NCI-H2081 treated with DMSO at 0.1 percent for 48 hours (cell line): ENCODE measurements around the gene RSRC2.
A peak's percentile ranks its signal among the peaks of the same experiment; 100 is the strongest.
"Not testable (repeated sequence)": the region's sequence is repeated elsewhere in the genome, so short reads cannot be mapped to it uniquely, and the experiment has no call there.

Experiments used
- DNase-seq: peaks from one replicate; lab custom pipeline; 2025; lab: John Stamatoyannopoulos, UW

The RSRC2 gene

DNA sequence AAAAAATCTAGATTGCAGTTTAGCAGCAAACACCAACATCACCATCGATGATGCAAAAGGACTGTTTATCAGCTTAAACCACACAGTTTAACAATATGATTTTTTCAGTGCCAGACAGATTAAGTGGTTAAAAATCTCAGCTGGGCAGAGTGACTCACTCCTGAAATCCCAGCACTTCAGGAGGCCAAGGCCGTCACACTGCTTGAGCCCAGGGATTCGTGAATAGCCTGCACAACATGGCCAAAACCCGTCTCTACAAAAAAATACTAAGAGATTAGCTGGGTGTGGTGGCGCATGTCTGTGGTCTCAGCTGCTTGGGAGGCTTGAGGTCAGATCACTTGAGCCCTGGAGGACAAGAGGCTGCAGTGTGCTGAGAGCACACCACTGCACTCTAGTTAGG is 8.9 kb downstream of the RSRC2 start:
- no peak for DNase-seq

DNA sequence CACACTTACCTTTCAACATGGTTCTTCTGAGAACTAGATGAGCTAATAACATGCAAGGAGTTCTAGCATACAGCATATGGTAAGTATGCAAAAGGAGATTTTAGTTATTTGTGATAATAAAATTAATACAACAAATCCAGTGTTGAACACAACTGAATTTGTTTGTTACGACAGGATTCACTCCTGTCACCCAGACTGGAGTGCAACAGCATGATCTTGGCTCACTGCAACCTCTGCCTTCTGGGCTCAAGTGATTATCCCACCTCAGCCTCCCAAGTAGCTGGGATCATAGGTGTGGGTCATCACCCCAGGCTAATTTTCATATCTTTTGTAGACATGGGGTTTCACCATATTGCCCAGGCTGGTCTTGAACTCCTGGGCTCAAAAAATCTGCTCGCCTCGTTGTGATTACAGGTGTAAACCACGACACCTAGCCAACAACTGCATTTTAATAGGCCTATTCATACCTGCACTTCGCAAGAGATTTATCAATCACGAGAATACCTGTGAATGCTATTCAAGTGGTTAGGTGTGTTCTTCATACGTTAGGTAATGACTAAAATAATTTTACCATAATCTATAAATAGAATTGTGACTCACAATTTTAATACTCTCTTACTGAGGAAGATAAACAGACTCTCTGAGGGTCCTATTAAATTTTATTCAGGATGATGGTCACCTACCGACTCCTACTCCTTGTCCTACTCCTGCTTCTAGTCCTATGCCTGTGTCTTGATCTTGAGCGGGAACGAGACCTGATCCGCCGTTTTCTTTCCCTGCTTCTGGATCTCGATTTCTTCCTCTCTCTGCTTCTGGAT is 10.0 kb downstream of the RSRC2 start:
- DNase-seq = no peak

DNA sequence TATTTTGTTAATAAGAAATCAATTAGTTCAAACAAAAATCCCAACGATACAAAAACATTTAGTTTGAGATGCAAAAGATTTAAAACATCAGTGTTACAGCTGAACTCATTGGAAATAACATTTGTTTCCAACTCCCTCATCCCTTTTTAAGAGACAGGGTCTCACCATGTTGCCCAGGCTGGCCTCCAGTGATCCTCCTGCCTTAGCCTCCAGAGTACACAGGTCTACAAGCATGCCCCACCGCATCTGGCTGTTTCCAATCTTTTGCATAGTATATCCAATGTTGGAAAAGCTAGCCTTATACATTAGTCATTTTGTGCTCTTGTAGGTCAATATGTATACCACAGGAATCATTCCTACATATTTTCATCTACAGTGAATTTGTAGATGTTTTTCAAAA is 11.5 kb downstream of the RSRC2 start:
- DNase-seq = no peak

DNA sequence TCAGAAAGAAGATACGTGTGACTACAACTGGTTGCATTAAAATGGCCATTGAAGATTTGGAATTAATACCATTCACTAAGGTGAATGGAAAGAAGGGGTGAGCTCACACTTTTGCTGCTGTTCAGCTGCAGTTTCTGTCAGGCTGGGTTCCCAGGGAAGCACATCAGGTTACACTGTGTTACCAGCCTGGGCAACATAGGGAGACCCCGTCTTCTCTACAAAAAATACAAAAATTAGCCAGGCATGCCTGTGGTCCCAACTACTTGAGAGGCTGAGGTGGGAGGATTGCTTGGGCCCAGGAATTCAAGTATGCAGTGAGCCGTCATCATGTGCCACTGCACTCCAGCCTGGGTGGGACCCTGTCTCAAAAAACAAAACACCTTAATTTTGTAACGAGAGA is 13.1 kb downstream of the RSRC2 start:
- DNase-seq = no peak

DNA sequence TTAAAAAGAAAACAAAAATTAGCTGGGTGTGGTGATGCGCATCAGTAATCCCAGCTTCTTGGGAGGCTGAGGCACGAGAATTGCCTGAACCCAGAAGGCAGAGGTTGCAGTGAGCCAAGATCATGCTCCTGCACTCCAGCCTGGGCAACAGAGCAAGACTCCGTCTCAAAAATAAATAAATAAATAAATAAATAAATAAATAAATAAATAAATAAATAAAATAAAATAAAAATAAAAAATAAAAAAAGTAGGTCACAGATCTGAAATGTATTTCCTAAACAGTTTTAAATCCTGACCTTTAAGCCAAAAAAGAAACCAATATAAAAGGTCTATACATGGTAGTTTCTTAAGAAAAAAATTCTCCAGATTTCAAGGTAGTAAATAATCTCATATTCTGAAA is 13.7 kb downstream of the RSRC2 start:
- not testable (repeated sequence) for DNase-seq

DNA sequence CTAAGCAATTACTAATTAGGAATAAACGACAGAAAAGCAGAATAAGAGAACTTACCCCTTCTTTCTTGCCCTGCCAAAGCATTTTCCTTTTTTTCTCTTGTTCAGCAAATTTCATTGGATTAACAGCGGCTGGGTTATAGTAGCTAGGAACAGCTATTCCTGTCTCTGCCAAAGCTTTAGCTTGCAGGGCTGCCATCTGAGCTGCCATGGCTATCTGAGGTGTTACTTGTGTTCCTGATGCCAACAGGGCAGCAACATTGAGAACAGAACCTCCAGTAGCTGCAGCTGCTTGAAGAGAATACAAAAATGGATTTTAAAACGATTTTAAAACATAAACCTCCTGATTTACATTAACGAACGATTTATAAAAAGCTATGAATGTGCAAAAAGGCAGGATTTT is 18.6 kb downstream of the RSRC2 start:
- DNase-seq = no peak

DNA sequence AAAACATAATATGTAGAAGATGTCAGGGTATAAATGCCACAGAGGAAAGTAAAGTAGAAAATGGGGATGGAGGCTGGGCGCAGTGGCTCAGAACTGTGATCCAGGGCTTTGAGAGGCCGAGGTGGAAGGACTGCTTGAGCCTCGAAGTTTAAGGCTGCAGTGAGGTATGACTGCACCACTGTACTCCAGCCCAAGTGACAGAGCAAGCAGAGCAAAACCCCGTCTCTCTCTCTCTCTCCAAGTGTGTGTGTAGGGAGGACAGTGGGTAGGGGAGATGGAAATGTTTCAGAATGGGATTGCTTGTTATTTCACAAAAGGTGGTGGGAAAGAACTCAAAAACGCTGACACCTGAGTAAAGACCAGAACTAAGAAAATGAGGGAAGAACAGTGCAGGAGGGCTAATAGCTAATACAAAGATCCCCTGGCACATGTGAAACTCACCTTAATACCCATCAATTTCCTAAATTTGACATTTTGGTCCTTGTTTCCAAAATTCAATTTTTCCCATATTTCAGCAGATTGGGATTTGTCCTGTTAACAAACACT is 20.3 kb downstream of the RSRC2 start:
- DNase-seq = no peak

DNA sequence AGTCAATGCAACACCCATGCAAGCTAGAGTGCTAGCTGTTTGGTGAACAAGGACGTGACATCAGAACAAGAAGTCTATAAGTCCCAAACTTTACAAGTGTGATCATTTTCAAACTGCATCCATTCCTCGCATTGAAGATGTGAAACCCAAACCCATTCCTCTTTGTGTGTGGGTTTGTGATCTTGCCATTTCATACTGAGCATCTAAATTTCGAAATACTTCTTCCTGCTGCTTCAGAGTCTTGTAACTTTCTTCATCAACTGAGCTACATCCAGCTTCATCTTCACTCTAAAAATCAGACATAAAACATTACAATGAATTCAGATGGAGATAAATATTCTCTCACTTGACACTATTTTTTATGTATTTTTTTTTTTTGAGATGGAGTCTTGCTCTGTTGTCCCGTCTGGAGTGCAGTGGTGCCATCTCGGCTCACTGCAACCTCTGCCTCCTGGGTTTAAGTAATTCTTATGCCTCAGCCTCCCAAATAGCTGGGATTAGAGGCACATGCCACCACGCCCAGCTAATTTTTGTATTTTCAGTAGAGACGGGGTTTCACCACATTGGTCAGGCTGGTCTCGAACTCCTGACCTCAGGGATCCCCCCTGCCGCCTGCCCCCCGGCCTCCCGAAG is 21.2 kb downstream of the RSRC2 start:
- DNase-seq = no peak

DNA sequence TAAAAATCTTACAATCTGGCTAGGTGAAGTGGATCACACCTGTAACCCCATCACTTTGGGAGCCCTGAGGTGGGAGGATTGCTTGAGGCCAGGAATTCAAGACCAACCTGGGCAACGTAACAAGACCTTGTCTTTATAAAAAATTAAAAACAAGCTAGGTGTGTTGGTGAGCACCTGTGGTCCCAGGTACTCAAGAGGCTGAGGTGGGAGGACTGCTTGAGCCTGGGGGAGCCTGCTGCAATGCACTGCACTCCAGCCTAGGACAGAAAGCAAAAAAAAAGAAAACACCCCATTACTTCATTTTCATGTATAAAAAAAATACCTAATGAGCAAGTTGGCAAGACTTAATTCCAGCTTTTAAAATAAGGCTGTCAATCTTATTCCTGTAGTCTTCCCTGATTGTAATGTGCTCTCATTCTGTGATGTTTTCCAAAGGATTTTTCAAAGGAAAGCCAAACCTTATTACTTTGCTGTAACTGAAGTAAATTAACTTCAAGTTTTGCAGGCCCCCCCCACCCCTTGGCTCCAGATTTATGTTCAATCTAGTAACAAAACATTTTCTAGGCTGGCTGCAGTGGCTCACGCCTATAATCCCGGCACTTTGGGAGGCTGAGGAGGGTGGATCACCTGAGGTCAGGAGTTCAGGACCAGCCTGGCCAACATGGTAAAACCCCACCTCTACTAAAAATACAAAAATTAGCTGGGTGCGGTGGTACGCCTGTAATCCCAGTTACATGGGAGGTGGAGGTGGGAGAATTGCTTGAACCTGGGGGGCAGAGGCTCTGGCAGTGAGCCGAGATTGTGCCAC is 22.7 kb downstream of the RSRC2 start:
- no peak for DNase-seq

DNA sequence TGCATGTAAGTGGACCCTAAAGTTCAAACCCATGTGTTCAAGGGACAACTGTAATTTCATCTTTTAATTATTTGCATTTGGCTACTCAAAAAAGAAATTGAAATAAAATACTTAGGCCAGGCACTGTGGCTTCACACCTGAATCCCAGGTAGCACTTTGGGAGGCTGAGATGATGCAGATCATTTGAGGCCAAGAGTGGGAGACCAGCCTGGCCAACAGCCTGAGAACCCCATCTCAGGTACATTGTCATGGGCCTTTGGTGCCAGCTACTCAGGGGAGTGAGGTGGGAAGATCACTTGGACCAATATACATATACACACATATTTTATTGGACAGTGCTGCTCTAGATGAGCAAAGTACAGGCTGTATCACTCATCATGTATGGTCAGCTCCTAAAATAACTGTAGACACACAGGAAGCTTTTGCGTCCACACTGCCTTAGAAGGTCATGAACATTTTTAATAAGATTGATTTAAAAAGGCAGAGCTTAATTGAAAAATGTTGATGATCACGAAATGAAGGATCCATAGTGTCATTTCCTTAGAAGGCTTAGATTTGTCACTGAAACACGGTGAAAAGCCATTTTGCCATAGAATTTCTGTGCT is 23.5 kb downstream of the RSRC2 start:
- no peak for DNase-seq

DNA sequence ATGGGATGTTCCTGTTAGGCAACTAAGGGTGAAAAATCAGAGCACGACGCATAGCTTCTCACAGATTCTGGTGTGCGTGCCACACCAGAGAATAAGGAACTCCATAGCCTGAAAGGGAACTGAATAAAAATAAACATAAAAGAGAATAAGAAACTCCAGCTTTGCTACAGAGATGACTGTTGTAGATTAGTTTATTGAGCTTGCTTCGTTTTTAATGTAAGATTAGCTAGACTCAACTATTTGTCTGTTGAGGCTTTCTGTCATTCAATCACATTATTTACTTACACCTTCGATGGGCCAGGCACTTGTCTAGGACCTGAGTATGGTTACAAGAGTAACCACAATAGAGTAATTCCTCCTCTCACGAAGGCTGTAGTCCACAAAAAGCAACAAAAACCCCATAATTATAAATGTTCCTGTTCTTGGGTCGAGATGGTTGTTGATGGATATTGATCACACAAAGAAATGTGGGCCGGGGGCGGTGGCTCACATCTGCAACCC is 25.2 kb downstream of the RSRC2 start:
- no peak for DNase-seq

DNA sequence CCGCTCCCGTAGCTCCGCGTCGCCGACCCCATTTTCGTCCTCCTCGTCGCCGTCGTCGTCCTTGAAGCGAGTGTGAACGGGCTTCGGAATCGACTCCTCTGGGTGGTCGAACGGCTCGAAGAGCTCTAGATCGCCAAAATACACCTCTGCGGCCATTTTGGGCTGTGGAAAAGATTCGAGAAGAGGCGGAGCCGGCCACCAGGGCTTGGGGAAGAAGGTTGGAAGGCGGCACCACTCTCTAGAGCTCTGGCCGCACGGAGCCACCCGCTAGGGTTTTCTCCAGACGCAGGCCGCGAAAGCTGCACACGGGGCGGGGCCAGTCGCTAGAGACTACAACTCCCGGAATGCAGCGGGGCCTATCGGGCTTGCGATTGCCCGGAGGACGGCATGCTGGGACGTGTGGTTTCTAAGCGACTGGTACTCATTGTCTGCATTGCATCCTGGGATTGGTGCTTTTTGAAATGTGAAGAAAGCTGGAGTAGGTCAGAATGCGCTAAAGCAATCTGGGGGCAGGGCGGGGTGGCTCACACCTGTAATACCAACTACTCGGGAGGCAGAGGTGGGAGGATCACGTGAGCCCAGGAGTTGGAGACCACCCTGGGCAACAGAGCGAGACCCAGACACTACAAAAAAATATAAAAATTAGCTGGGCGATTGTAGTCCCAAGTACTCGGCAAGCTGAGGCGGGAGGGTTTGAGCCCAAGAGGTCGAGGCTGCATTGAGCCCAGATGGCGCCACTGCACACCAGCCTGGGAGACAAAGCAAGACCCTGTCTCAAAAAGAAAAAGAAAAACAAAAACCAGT is 25.8 kb downstream of the RSRC2 start, which contains the start of gene ZCCHC8:
Gene ZCCHC8, minus strand, starts transcription at position 248 of the 804 bp plus-strand sequence. Its CDS starts 92 bp downstream, at position 156.
- peak; percentile 98 for DNase-seq

DNA sequence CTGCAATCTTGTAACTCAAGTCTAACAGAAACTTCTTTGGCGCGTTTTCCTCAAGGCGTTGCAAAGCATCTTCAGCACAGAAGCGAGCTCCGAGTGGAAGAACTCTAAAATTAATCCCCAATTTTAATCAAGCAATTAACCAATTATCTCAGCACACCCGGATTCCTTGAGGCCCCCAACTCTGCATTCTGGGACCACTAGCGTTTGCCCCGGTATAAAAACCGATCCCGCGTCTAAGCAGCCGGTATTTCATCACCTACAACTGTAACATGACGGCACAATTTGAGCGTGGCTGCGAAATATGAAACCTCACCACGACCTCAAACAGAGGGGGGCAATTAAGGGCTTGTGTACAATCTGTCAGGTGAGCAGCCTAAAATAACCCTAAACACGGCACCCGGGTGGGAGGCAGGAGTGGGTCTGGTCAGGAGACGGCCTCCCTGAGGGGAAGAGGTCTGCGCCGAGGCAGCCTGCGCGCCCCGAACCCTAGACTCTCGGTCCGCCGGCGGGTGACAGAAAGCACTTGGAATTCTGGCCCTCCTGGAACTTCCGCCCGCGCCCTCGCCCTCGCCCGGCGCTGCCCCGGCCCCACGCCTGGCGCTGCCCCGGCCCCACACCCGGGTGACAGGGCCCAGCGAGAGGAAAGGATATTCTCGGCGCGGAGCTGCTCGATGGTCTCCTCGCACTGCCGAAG is 26.6 kb downstream of the RSRC2 start:
- peak; percentile 20 for DNase-seq

DNA sequence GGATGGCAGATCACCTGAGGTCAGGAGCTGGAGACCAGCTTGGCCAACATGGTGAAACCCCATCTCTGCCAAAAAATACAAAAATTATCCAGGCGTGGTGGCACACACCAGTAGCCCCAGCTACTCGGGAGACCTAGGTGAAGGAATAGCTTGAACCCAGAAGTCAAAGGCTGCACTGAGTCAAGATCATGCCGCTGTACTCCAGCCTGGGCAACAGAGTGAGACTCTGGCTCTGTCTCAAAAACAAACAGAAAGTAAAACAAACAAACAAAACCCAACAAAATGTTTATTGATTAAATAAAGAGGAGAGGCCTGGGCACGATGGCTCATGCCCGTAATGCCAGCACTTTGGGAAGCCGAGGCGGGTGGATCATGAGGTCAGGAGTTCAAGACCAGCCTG is 31.5 kb downstream of the RSRC2 start:
- no peak for DNase-seq

DNA sequence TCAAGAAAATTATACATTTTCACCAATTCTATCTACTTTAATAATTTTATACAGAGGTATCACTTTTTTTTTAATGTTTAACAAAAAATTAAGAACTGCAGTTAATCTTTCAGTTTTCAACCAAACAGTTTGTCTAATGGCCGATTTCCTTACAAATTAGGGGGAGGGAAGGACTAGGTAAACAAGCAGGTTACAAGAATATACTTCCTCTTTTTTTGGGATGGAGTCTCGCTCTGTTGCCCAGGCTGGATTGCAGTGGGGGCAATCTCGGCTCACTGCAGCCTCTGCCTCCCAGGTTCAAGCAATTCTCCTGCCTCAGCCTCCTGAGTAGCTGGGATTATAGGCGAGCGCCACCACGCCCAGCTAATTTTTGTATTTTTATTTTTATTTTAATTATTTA is 33.5 kb downstream of the RSRC2 start:
- DNase-seq = not testable (repeated sequence)

DNA sequence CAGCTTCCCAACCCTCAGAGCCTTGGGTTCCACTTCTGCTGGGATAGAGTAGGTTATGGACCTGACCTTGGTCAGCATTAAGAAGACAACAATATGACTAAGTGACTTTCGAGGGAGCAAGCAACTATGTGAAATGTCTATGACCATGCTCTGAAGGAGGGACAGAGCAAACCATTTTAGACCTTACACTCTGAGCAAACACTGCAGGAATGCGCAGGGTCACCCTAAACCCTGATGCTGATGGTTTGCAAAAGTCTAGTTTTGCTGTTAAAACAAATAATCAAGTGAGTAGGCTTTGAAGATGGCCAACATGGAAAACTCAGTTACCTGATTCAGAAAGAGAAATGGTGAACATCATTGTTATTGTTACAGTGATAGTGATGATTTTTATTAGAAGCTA is 34.7 kb downstream of the RSRC2 start:
- no peak for DNase-seq

DNA sequence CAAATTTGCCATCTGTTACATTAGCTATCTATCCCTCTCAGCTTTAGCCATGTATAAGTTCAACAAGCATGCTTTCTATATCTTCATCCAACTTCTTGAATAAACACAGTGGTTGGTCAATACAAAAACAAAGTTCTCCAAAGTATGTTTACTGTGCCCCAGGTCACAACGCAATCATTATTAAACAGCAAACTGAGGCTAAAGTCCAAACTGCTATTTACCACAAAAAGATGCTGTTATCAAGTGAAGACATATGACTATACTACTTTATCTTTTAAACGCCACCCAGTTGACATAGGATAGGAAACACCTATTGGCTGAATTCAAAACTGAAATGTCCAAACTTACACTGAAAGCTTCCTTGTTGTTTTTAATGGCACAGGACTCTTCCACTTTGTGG is 37.7 kb downstream of the RSRC2 start:
- DNase-seq = no peak

DNA sequence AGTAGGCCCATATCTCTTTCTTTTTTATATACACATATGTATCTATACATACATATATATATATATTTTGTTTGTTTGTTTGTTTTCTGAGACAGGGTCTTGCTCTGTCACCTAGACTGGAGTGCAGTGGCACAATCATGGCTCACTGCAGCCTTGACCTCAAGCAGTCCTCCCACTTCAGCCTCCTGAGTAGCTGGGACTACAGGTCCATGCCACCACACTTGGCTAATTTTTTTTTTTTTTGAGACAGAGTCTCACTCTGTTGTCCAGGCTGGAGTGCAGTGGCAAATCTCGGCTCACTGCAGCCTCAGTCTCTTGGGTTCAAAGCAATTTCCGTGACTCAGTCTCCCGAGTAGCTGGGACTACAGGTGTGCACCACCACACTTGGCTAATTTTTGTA is 38.9 kb downstream of the RSRC2 start:
- not testable (repeated sequence) for DNase-seq

DNA sequence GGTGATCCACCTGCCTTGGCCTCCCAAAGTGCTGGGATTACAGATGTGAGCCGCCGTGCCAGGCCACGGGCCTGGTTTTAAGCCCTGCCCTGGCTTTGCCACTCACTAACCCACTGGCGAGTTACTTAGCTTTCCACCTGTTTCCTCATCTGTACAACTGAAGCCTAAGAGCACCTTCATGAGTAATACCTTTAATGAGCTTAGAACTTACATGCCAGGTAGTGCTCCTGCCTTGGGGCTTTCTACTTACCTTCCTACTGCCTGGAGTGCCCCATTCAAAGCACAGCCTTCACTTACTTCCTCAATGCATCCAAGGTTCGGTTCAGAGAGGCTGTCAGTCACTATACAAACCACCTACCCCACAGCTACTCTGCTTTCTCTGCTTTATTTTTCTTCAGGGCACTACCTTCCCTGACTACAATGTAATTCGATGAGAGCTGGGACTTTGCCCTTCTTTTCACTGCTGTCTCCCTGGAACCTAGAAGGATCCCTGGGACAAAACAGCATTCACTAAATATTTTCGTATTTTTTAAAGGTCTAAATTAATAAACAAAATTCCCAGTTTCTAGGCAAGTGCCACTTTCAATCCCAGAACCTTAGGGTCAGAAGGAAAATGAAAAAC is 39.8 kb downstream of the RSRC2 start:
- DNase-seq = no peak

DNA sequence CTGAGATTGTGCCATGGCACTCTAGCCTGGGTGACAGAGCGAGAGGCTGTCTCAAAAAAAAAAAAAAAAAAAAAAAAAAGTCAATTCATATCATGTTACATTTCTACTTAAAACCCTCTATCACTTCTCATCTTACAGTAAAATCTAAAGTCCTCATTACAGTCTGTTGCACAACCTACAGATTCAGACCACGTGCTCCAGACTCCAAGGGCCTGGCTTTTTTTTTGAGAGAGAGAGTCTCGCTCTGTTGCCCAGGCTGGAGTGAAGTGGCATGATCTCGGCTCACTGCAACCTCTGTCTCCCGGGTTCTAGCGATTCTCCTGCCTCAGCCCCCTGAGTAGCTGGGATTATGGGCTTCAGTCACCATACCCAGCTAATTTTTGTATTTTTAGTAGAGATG is 40.4 kb downstream of the RSRC2 start:
- DNase-seq = not testable (repeated sequence)
